Measurements from ENCODE around the gene RAB40C.
A peak's percentile ranks its signal among the peaks of the same experiment; 100 is the strongest.

RAB40C gene

DNA sequence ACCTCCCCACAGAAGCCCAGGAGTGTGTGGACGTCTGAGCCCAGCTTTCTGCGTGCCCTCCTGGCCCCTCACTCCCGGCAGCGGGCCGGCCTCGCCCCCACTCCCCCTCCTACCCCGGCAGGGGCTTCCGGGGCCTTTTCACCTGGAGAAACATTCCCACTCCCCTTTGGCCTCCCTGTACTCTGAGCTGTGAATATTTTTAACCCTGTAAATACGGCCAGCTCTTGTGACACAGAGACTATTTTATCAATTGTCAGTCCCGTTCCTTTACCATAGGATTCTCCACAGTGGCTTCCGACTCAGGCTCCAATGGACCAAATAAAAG lies 35.6 kb upstream of the RAB40C start:
- Histone ChIP-seq H3K4me3 (ENCODE audit: low read depth, low read length) (no peak overlapping the region), H3K36me3 (peaks cover 21% of the 10 kb centered on the region), H3K27me3 (ENCODE audit: insufficient read depth, low read depth, severe bottlenecking) (no peaks in the 10 kb centered on the region), H3K27ac (no peak overlapping the region), H3K9me3 (ENCODE audit: severe bottlenecking) (no peaks in the 10 kb centered on the region)
- TF ChIP-seq, protein P1, sequence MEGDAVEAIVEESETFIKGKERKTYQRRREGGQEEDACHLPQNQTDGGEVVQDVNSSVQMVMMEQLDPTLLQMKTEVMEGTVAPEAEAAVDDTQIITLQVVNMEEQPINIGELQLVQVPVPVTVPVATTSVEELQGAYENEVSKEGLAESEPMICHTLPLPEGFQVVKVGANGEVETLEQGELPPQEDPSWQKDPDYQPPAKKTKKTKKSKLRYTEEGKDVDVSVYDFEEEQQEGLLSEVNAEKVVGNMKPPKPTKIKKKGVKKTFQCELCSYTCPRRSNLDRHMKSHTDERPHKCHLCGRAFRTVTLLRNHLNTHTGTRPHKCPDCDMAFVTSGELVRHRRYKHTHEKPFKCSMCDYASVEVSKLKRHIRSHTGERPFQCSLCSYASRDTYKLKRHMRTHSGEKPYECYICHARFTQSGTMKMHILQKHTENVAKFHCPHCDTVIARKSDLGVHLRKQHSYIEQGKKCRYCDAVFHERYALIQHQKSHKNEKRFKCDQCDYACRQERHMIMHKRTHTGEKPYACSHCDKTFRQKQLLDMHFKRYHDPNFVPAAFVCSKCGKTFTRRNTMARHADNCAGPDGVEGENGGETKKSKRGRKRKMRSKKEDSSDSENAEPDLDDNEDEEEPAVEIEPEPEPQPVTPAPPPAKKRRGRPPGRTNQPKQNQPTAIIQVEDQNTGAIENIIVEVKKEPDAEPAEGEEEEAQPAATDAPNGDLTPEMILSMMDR (IDR thresholded peaks at IDR 0.05; ENCODE audit: low read depth, low read length) = no peak
- no peak for DNase-seq

DNA sequence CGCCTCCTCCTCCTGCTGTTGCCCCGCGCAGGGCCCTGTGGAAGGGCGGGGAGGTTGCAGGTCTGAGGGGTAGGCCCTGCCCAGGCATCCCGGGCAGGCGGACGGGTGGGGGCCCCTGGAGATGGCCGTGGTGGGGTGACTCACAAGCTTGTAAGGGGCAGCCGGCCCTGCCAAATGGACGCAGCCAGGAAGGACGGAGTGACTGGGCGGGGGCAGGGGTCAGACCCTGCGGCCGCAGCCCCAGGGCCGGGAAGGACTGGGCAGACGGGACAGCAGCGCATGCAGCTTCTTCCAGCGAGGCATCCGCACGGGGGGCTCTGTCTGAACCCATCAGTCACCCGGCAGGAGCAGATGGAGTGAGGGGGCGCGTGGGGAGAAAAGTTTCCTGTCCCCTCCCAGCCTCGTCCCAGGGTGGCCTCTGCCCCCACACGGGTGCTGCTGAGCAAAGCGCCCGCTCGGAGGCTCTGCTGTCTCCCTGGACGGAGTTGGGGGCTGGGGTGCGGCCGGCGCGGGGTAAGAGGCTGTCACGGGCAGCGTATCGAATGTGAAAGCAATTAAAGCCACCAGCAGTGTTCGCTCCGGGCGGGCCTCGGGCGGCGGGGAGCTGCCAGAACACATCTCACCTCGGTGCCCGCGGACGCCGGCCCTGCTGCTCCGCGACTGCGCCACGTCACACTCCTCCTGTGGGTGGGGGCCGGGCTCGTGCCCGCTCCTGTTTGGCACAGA lies 35.1 kb upstream of the RAB40C start:
- Histone ChIP-seq H3K9me3 (ENCODE audit: severe bottlenecking) (no peaks in the 10 kb centered on the region), H3K36me3 (peaks cover 17% of the 10 kb centered on the region), H3K27me3 (ENCODE audit: insufficient read depth, low read depth, severe bottlenecking) (peaks cover 4% of the 10 kb centered on the region), H3K4me3 (ENCODE audit: low read depth, low read length) (no peak overlapping the region), H3K27ac (no peak overlapping the region)
- no peak for DNase-seq
- TF ChIP-seq, protein P1 (IDR thresholded peaks at IDR 0.05; ENCODE audit: low read depth, low read length) = no peak

DNA sequence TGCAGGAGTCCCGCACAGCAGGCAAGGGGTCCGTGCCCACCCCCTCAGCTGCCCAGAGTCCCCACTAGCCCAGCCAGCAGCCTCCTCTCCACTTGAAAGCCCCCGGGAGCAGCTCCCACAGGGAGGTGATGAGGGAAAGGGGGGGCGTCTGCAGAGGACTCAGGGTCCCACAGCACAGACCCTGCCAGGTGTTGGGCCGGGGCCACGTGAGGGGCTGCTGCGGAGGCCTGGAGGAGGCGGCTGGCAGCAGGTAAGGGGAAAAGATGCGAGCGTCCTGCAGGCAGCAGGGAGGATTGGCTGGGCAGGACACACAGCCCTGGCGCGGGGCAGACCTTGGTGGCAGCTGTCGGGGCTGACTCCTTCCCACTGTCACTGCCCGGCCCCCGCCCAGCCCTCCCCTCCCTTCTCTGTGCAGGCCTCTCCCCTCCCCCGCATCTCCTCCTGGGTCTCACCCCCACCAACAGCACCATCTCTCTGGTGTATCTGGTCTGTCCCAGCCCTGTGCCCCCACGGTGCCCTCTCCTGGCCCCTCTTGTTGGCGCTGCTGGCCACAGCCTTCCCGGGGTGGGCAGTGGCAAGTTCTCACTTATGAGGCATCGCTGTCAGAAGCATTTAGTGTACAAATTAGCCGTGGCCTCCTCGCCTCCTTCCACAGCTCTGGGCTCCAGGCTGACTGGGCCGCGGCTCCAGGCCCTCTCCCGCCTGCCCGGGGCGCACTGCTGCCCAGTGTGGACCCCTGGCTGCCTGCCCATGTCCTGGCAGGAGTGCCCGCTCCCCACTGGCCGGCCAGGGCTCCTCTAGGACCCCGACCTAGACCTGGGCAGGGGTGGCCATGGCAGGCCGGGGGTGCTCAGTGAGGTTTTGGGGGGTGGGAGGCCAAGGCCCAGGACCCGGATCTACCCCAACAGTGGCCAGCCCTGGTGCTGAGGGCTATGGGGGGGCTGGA lies 34.1 kb upstream of the RAB40C start:
- peak; percentile 41 for DNase-seq
- H3K36me3 ChIP-seq = peaks cover 12% of the 10 kb centered on the region
- H3K27ac ChIP-seq = no peak overlapping the region
- TF ChIP-seq, protein P1 (IDR thresholded peaks at IDR 0.05; ENCODE audit: low read depth, low read length) = no peak
- H3K4me3 ChIP-seq (ENCODE audit: low read depth, low read length) = no peak overlapping the region
- H3K9me3 ChIP-seq (ENCODE audit: severe bottlenecking) = no peaks in the 10 kb centered on the region
- peaks cover 5% of the 10 kb centered on the region for H3K27me3 ChIP-seq (ENCODE audit: insufficient read depth, low read depth, severe bottlenecking)

DNA sequence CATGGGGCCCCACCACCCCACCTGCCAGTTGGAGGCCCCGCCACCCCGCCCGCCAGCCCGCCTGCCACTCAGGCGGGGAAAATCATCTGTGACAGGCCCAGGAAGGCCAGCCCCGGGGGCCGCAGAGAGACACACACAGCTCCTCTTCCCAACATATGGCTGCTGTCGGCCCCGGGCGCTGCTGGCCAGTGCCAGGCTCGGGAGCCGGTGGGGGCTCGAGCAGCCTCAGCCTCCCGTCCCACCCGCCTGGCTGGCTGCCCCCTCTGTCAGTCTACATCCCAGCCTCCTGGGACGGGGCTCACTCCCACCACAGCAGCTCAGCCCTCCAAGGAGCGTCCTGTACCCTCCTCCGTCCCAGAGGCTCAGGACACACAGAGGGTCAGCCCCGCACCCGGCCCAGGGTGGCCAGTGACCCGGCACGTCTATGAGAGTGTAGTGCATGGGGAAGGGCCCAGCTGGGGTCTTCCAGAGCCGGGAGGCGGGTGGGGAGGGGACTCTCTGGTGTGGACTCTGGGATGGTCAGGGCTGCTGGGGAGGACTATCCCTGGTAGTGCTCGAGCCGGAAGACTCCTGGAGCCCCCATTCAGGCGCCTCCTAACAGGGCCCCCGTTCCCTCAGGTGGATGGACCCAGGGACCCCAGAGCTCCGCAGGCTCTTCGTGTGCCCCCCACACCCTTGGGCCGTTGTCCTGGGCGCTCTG lies 33.2 kb upstream of the RAB40C start:
- DNase-seq = no peak
- no peak overlapping the region for H3K4me3 ChIP-seq (ENCODE audit: low read depth, low read length)
- TF ChIP-seq, protein P1 (IDR thresholded peaks at IDR 0.05; ENCODE audit: low read depth, low read length) = no peak
- no peaks in the 10 kb centered on the region for H3K9me3 ChIP-seq (ENCODE audit: severe bottlenecking)
- peaks cover 8% of the 10 kb centered on the region for H3K27me3 ChIP-seq (ENCODE audit: insufficient read depth, low read depth, severe bottlenecking)
- peaks cover 8% of the 10 kb centered on the region for H3K36me3 ChIP-seq
- H3K27ac ChIP-seq = no peak overlapping the region

DNA sequence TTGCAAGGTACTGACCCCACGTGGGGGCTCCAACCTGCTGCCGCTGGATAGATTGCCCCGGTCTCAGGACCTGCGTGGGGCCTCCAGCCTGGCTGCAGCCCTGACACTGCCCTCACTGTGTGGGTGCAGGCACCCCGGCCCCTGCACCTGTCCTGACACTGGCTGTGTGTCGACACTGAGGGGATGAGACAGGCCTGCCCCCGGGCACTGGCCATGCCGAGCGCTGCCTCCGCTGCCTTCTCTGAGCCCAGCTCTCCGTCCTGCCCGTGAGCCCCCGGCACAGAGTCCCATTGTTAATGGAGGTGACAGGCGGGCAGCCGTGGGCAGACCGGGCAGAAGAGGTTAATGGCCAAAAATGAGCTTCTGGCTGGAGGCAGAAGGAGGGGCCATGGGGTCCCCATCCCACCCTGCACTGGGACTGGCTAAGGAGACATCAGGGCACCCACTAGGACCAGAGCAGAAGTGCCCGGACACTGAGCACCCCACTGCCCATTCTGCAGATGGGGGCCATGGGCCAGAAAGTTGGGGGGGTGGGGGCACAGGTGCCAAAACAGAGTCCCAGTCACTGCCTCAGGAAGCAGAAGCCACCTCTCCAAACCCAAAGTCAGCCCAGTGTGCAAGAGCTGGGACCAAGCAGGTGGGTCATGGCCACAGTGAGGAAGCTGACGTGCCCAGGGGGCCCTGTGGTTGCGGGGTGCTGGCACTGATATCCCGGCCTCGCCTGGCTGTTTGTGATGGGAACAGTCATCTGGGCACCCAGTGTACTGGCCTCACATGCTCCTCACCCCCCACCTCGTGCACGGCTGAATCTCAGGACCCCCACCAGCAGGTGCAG lies 32.2 kb upstream of the RAB40C start:
- H3K27me3 ChIP-seq (ENCODE audit: insufficient read depth, low read depth, severe bottlenecking) = peaks cover 8% of the 10 kb centered on the region
- TF ChIP-seq, protein P1 (IDR thresholded peaks at IDR 0.05; ENCODE audit: low read depth, low read length) = no peak
- no peak for DNase-seq
- no peaks in the 10 kb centered on the region for H3K9me3 ChIP-seq (ENCODE audit: severe bottlenecking)
- H3K36me3 ChIP-seq = no peaks in the 10 kb centered on the region
- no peak overlapping the region for H3K4me3 ChIP-seq (ENCODE audit: low read depth, low read length)
- H3K27ac ChIP-seq = no peak overlapping the region
